ENCODE data around the gene MED13L.

Gene MED13L

DNA sequence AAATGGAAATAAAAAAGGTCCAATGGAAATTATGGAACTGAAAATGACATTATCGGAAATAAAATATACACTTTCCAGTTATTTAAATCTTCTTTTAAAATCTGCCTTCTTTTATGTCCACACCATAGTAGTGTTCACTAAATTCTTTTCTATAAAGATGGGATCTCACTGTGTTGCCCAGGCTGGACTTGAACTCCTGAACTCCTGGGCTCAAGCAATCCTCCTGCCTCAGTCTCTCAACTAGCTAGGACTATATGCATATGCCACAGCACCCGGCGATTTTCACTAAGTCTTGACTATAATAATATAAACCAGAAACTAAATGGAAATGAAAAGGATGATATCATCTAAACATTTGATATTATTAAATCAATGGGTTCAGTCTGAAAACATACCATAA lies 188.4 kb downstream of the MED13L start:
- Histone ChIP-seq H3K9me3 (ENCODE audit: control insufficient read depth, insufficient read depth, low read length) (no peaks in the 10 kb centered on the region), H3K9ac (ENCODE audit: low read depth, low read length) (no peak overlapping the region), H3K4me1 (ENCODE audit: control insufficient read depth, insufficient read depth, low read length) (peaks cover 15% of the 10 kb centered on the region), H3K4me3 (ENCODE audit: low read depth, low read length) (no peak overlapping the region), H3K27ac (ENCODE audit: low read depth, low read length) (no peak overlapping the region), H3K36me3 (ENCODE audit: control insufficient read depth, insufficient read depth, low read length) (no peaks in the 10 kb centered on the region), H3K27me3 (ENCODE audit: control insufficient read depth, insufficient read depth, low read length) (no peaks in the 10 kb centered on the region)

DNA sequence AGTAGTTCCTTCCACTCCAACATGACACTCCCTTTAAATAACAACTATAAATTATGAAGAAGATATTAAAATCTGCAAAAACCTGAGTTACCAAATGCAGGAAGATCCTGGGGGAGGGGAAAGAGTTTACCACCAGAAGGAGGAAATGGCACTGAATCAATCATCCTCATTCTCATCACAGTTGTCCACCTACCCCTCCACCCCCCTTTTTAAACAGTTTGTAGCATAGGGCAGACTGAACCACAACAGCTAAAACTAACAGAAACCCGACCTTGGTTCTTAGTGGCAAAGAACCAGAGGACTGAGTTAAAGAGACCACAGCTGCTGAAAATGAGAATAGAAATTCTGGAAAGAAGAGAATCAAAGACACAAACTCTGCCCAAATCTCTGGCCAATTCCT lies 189.5 kb downstream of the MED13L start:
- Histone ChIP-seq H3K9ac (ENCODE audit: low read depth, low read length) (no peak overlapping the region), H3K27ac (ENCODE audit: low read depth, low read length) (no peak overlapping the region), H3K4me3 (ENCODE audit: low read depth, low read length) (no peak overlapping the region)

DNA sequence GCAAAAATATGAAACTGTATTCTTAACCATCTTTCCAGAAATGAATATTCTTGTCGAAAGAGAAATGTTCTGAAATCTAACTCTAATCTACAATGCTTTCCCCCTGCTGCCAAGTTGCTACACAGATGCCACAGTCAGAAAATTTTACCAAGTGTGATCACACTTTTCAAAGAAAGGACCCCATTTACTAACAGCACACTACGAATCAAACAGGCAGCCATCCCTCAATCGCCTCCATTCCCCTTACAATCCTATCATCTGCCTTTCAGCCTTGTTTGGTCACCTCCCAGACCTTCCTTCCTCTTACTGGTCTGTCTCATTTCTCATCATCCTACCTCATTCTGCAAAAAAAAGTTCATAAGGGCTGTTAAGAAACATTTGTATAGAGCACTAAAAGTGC lies 190.1 kb downstream of the MED13L start:
- H3K27me3 ChIP-seq (ENCODE audit: control insufficient read depth, insufficient read depth, low read length), result no peaks in the 10 kb centered on the region
- no peak overlapping the region for H3K4me3 ChIP-seq (ENCODE audit: low read depth, low read length)
- H3K36me3 ChIP-seq (ENCODE audit: control insufficient read depth, insufficient read depth, low read length), result no peaks in the 10 kb centered on the region
- no peak overlapping the region for H3K27ac ChIP-seq (ENCODE audit: low read depth, low read length)
- peaks cover 15% of the 10 kb centered on the region for H3K4me1 ChIP-seq (ENCODE audit: control insufficient read depth, insufficient read depth, low read length)
- H3K9ac ChIP-seq (ENCODE audit: low read depth, low read length), result no peak overlapping the region
- no peaks in the 10 kb centered on the region for H3K9me3 ChIP-seq (ENCODE audit: control insufficient read depth, insufficient read depth, low read length)

More for the DNA sequence above, 189.5 kb downstream of the MED13L start:
- H3K4me1 ChIP-seq (ENCODE audit: control insufficient read depth, insufficient read depth, low read length), result peaks cover 15% of the 10 kb centered on the region
- no peaks in the 10 kb centered on the region for H3K36me3 ChIP-seq (ENCODE audit: control insufficient read depth, insufficient read depth, low read length)
- H3K27me3 ChIP-seq (ENCODE audit: control insufficient read depth, insufficient read depth, low read length), result no peaks in the 10 kb centered on the region
- no peaks in the 10 kb centered on the region for H3K9me3 ChIP-seq (ENCODE audit: control insufficient read depth, insufficient read depth, low read length)

DNA sequence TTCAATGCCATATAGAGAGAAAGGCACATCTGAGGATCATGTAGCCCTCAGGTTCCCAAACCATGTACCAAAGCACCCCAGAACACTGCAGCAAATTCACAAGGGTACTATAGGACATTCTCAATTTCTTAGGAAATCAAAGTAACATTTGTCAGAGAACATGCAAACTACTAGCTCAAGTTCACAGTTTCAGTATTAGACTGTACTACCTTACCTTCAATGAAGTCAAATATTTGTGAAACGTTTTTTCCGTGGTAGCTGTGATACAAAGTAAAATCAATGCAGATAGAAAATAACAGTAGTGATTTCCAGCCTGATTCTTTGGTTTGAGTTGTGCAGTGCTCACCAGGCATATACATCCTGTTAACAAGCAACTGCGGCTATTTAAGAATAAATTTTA lies 197.1 kb downstream of the MED13L start:
- Histone ChIP-seq H3K4me1 (ENCODE audit: control insufficient read depth, insufficient read depth, low read length) (peaks cover 10% of the 10 kb centered on the region), H3K36me3 (ENCODE audit: control insufficient read depth, insufficient read depth, low read length) (no peaks in the 10 kb centered on the region), H3K27me3 (ENCODE audit: control insufficient read depth, insufficient read depth, low read length) (no peaks in the 10 kb centered on the region), H3K4me3 (ENCODE audit: low read depth, low read length) (no peak overlapping the region), H3K9me3 (ENCODE audit: control insufficient read depth, insufficient read depth, low read length) (no peaks in the 10 kb centered on the region), H3K27ac (ENCODE audit: low read depth, low read length) (no peak overlapping the region), H3K9ac (ENCODE audit: low read depth, low read length) (no peak overlapping the region)

DNA sequence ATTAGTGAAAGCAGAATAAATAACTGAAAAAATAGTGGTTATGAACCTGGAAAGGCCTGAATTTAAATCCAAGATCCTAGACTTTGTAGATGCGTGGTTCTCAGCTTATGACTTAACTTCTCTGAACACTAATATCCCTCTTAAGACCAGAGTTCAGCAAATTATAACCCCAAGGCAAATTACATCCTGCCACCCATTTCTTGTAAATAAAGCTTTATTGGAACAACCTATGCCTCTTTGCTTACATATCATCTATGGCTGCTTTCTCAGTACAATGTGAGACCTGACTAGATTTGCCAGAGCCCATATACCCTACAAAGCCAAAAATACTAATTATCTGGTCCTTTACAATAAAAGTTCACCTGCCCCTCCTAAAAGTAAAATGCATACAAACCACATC lies 199.1 kb downstream of the MED13L start:
- Histone ChIP-seq H3K9ac (ENCODE audit: low read depth, low read length) (no peak overlapping the region), H3K27me3 (ENCODE audit: control insufficient read depth, insufficient read depth, low read length) (no peaks in the 10 kb centered on the region), H3K4me1 (ENCODE audit: control insufficient read depth, insufficient read depth, low read length) (peaks cover 17% of the 10 kb centered on the region), H3K9me3 (ENCODE audit: control insufficient read depth, insufficient read depth, low read length) (no peaks in the 10 kb centered on the region), H3K27ac (ENCODE audit: low read depth, low read length) (no peak overlapping the region), H3K36me3 (ENCODE audit: control insufficient read depth, insufficient read depth, low read length) (no peaks in the 10 kb centered on the region), H3K4me3 (ENCODE audit: low read depth, low read length) (no peak overlapping the region)

DNA sequence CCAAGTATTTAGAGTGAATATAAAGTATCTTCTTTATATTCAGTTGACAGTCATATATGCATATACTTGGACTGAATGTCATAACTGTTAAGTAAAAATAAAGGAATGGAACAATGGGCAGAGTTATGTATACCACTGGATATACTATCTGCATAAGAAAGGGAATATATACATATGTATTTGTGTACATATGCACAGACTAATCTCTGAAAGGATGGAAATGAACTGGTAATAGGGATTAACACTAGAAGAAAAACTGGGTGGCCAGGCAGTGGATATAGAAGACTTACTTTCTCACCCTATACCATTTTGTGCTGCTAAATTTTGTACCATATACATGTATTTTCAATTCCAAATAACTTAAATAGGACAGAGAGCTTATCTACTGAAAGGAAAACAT lies 200.1 kb downstream of the MED13L start:
- no peaks in the 10 kb centered on the region for H3K9me3 ChIP-seq (ENCODE audit: control insufficient read depth, insufficient read depth, low read length)
- H3K27me3 ChIP-seq (ENCODE audit: control insufficient read depth, insufficient read depth, low read length), result no peaks in the 10 kb centered on the region
- H3K4me3 ChIP-seq (ENCODE audit: low read depth, low read length), result no peak overlapping the region
- no peak overlapping the region for H3K9ac ChIP-seq (ENCODE audit: low read depth, low read length)
- no peaks in the 10 kb centered on the region for H3K36me3 ChIP-seq (ENCODE audit: control insufficient read depth, insufficient read depth, low read length)
- peaks cover 17% of the 10 kb centered on the region for H3K4me1 ChIP-seq (ENCODE audit: control insufficient read depth, insufficient read depth, low read length)
- no peak overlapping the region for H3K27ac ChIP-seq (ENCODE audit: low read depth, low read length)

DNA sequence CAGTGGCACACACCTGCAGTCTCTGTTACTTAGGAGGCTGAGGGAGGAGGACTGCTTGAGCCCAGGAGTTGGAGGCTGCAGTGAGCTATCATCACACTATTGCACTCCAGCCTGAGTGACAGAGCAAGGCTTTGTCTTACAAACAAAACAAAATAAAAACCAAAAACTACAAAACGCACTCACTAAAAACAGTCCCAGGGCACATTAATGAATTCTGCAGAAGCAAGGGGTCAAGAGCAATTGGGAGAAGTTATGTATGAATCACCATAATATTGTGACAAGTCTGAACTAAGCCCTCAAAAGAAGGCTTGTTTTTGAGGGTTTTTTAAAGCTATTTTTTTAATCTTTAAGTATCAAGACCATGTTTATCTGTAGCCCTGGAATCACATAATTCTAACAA lies 201.1 kb downstream of the MED13L start:
- H3K4me1 ChIP-seq (ENCODE audit: control insufficient read depth, insufficient read depth, low read length), result peaks cover 25% of the 10 kb centered on the region
- H3K9ac ChIP-seq (ENCODE audit: low read depth, low read length), result no peak overlapping the region

DNA sequence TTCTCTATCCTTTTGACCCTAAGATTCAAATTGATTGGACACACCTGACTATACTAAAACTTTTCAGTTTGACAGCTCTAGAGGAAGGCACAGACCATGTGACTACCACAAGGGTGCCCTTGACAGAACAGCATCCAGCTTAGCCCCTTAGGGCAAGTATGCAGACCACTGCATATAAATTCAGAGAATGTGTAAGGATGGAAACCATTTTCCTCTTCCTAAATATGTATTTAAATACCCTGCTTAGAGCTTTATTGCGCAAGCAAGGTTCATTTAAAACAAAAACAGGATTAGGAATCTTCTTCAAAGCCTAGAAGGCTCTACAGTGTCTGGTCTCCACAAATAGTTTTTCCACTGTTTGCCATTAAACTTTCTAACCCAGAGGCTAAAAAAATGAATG lies 202.8 kb downstream of the MED13L start:
- H3K4me1 ChIP-seq (ENCODE audit: control insufficient read depth, insufficient read depth, low read length), result peaks cover 35% of the 10 kb centered on the region
- no peaks in the 10 kb centered on the region for H3K27me3 ChIP-seq (ENCODE audit: control insufficient read depth, insufficient read depth, low read length)
- H3K9ac ChIP-seq (ENCODE audit: low read depth, low read length), result no peak overlapping the region
- no peak overlapping the region for H3K27ac ChIP-seq (ENCODE audit: low read depth, low read length)
- H3K36me3 ChIP-seq (ENCODE audit: control insufficient read depth, insufficient read depth, low read length), result no peaks in the 10 kb centered on the region
- no peaks in the 10 kb centered on the region for H3K9me3 ChIP-seq (ENCODE audit: control insufficient read depth, insufficient read depth, low read length)
- H3K4me3 ChIP-seq (ENCODE audit: low read depth, low read length), result no peak overlapping the region

More for the DNA sequence above, 201.1 kb downstream of the MED13L start:
- no peak overlapping the region for H3K27ac ChIP-seq (ENCODE audit: low read depth, low read length)
- H3K9me3 ChIP-seq (ENCODE audit: control insufficient read depth, insufficient read depth, low read length), result no peaks in the 10 kb centered on the region
- H3K4me3 ChIP-seq (ENCODE audit: low read depth, low read length), result no peak overlapping the region
- H3K36me3 ChIP-seq (ENCODE audit: control insufficient read depth, insufficient read depth, low read length), result no peaks in the 10 kb centered on the region
- no peaks in the 10 kb centered on the region for H3K27me3 ChIP-seq (ENCODE audit: control insufficient read depth, insufficient read depth, low read length)

DNA sequence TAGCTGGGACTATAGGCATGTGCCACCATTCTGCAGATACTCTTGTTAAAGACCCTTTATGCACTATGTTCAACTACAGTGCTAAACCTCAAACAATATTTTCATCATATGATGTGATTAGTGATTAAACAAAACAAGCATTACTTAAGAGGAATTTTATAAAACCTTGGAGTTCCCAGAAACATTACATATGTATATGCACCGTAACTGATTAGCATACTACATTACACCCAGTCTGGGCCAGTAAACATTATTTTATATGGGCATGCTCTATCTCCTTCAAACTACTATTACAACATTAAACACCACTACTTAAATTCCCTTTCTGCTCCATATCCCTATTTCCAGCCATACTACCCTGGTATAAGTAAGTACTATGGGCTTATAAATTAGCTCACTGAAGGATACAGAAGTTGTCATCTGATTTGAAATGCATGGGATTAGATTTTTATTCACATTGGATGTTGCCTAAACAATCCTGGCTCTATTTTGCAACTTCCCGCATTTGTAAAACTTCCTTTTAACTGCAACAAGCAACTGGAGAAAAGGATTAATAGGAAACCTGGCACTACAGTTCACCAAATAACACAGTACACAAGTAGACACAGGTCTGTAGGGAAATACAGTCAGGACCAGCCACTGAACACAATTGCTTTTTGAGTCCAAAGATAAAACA lies 205.8 kb downstream of the MED13L start:
- no peaks in the 10 kb centered on the region for H3K27me3 ChIP-seq (ENCODE audit: control insufficient read depth, insufficient read depth, low read length)
- no peak overlapping the region for H3K9ac ChIP-seq (ENCODE audit: low read depth, low read length)
- no peaks in the 10 kb centered on the region for H3K9me3 ChIP-seq (ENCODE audit: control insufficient read depth, insufficient read depth, low read length)
- H3K4me1 ChIP-seq (ENCODE audit: control insufficient read depth, insufficient read depth, low read length), result peaks cover 25% of the 10 kb centered on the region
- H3K27ac ChIP-seq (ENCODE audit: low read depth, low read length), result no peak overlapping the region
- H3K4me3 ChIP-seq (ENCODE audit: low read depth, low read length), result no peak overlapping the region
- H3K36me3 ChIP-seq (ENCODE audit: control insufficient read depth, insufficient read depth, low read length), result no peaks in the 10 kb centered on the region

DNA sequence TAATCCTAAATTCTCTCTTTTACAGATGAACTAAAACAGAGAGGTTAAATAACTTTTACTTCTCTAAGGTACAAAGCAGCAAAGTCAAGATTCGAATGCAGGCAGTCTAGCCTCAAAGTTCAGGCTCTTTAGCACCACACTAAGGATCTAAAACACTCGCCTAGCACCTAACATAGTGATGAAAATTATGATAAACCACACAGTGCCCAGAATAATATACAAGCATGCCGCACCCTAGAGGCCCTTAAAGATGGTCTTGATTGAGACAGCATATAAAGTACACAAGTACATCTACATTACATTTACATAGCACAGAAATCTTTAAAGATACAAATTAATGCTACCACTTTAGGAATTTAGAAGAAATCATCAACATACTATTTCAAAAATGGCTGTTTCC lies 207.0 kb downstream of the MED13L start:
- no peak overlapping the region for H3K4me3 ChIP-seq (ENCODE audit: low read depth, low read length)
- no peak overlapping the region for H3K27ac ChIP-seq (ENCODE audit: low read depth, low read length)
- H3K9me3 ChIP-seq (ENCODE audit: control insufficient read depth, insufficient read depth, low read length), result no peaks in the 10 kb centered on the region
- H3K27me3 ChIP-seq (ENCODE audit: control insufficient read depth, insufficient read depth, low read length), result no peaks in the 10 kb centered on the region
- H3K36me3 ChIP-seq (ENCODE audit: control insufficient read depth, insufficient read depth, low read length), result no peaks in the 10 kb centered on the region
- peaks cover 25% of the 10 kb centered on the region for H3K4me1 ChIP-seq (ENCODE audit: control insufficient read depth, insufficient read depth, low read length)
- H3K9ac ChIP-seq (ENCODE audit: low read depth, low read length), result no peak overlapping the region

DNA sequence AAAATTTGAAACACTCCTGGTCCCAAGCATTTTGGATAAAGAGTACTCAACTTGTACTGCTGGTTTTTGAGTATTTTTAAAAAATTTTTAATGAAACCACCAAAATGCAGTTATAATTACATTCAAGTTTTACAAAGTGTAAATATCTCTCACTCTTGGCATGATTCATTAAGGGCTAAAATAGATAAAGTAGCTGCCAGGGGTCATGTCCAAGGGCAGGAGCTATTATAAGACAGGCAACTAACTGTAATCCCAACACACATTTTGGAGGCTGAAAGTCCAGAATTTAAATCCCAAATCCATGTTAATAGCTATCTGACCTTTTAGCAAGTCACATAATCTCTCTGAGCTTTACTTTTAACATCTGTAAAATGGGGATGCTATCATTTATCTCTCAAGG lies 207.6 kb downstream of the MED13L start:
- Histone ChIP-seq H3K4me3 (ENCODE audit: low read depth, low read length) (no peak overlapping the region), H3K4me1 (ENCODE audit: control insufficient read depth, insufficient read depth, low read length) (peaks cover 22% of the 10 kb centered on the region), H3K36me3 (ENCODE audit: control insufficient read depth, insufficient read depth, low read length) (no peaks in the 10 kb centered on the region), H3K9ac (ENCODE audit: low read depth, low read length) (no peak overlapping the region), H3K27ac (ENCODE audit: low read depth, low read length) (no peak overlapping the region), H3K9me3 (ENCODE audit: control insufficient read depth, insufficient read depth, low read length) (no peaks in the 10 kb centered on the region), H3K27me3 (ENCODE audit: control insufficient read depth, insufficient read depth, low read length) (no peaks in the 10 kb centered on the region)

Measured in HUES48 (cell line).